T-helper 2 cell (primary cell): ENCODE results near the gene TAS1R1.
A peak's percentile ranks its signal among the peaks of the same experiment; 100 is the strongest.

Experiments
- DNase-seq, 5 experiments: peaks; one replicate each; pipeline versions ENCODE4 v3.0.0 to v3.0.0-alpha.2; 2012 to 2022

TAS1R1 gene

DNA sequence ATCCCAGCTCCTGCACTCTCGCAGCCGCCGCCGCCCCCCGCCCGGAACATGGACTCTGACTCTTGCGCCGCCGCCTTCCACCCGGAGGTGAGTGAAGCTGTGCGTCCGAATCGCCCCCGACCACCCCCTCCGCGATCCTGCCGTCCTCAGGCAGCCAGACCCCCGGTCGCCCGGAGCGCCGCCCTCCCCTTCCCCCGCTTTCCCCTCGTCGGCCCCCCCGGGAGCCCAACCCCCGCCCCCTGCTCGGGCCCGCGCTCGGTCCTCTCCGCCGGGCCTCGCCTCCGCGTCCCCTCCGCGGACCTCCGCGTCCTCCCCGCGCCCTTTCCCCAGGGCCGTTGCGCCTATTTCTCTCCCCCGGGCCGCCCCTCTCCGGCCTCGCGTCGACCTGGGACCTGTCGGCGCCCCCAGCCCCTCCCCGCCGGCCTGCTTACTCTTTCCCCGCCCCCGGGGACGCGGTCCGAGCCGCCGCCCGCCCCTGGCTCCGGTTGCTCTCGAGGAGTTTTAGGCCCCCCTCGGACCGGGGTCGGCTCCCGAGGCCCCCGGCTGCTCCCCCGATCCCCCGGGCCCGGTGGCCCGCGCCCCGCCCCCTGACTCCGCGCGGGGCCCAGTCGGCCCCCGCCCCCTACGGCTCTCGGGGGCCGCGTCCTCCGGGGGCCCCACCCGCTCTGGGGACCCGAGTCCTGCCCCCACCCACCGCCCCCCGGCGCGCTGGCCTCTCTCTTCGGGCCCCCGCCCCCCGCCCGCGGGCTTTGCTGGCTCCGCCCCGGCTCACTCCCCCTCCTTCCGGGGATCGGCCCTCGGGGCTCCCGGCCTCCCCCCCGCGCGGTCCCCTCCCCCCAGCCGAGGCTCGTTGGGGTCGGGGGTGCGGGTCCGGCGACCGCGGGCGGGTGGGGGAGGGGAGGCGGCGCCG, 59.2 kb downstream of the TAS1R1 start:
- DNase-seq = peak; percentile 27 to 54 (median 42)

DNA sequence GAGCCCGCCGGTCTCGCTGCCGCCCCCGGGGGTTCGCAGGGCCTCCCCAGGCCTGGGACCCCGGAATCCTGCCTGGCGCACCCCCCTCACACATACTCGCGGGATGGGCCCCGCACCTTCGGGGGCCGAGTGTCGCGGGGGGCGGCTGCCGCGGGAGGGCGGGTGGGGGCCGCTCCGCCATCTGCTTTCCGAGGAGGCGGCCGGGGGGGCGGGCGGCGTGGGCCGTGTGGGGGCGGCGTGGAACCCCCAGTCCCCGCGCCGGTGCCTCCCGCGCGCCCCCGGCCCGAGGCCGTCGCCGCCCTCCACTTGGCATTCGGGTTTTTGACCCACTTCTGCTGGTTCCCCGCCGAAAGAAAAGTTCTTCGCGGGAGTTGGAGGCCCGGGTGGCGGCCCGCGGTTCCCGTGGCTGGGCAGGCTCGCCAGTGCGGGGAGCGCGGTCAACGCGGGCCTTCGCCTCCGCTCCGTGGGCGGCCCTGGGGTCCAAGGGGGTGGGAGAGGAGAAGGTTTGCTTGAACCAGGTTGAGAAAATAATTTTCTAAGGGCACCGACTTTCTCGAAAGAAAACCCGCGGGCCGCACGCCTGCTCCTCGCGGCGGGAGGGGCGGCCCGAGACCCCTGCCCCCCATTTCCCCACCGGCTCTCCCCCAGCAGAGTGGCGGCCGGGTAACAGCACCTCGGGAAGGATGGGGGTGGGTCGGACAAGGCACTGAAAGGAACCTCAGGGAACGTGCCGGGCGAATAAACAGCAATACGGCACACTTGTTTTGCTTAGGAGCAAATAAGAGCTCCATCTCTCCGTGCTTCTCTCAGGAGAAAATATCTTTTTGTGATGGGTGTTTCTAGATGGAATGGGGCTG, 60.0 kb downstream of the TAS1R1 start:
- no peak for DNase-seq

- no peak for DNase-seq
These were observed 63.9 kb downstream of the TAS1R1 start for GRCh38 chr1:6619045-6619444.

- no peak for DNase-seq
These were observed 66.6 kb downstream of the TAS1R1 start for GRCh38 chr1:6621429-6622391.

DNA sequence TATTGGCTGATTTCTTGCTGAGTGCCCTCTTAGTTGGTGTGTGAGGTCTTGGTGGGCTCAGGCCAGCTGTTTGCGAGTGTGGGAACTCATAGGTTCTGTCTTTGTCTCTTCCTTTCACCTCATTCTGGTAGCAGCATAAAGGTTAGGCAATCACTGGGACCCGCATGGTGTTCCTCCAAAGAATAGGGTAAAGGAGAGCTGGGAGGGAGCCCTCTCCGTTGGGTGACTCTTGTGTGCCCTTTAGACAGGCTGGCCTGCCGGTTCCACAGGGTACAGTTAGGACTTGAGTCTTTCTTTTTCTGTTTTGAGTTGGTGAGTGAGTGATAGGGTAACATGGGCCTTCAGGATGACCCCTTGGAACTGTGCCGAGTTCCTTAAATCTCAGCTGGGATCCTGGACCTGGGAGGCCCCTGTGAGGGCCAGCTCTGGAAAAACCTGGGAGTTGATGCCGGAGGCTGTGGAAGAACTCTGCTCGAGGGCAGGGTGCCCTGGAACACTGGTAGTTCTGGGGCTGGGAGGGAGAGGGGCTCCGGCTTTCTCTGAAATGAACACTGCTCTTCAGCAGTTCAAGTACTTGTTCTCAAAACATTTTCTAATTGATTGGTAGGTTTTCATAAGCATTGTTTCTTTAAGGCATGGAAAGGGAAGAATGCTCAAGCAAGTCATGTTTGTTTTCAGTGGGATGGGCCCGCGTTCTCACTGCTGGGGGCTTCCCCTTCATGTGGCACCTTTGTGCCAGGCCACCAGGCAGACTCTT, 67.5 kb downstream of the TAS1R1 start:
- DNase-seq = no peak

GRCh38 chr1:6623269-6623965, 68.3 kb downstream of the TAS1R1 start:
- DNase-seq = no peak

DNA sequence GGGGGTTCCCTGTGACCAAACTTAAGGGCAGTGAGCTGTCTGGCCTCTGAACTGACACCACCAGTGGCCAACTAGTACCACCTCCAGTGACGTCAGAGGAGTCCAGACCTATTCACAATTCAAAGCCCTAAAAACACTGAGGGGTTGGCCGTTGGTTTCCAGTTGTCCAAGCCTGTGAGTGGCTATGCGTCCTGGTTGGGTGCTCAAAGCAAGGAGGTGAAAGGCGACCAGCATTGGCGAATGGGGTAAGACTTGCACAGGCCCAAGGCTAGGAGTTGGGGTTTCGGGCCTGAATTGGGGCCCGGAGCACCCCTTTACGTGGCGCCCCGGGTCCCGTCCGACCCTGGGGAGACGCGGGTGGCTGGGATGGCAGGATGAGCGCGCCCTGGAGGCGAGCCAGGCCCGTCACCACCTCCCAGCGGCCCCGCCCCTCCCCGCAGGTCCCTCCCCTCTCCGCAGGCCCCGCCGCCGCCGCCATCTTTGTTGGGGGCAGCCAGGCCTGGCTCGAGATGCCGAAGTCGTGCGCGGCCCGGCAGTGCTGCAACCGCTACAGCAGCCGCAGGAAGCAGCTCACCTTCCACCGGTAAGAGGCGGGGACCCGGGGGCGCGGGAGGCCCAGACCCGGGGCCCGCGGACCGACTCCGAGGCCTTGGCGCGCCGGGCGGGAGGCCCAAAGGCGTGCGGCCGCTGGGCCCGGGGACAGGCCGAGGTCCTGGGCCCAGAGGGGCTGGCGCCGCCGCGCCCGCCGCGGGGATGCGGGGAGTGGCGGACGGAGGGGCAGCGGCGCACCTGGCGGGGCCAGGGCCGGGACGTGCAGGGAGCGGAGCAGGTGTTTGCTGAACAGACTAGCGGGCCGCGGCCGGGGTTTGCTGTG, 69.8 kb downstream of the TAS1R1 start, which contains the start of gene THAP3:
THAP3 (plus strand) TSS at position 159 of the 874 bp plus-strand sequence; CDS start at position 510, 351 bp downstream.
- peak; percentile 75 to 90 (median 86) for DNase-seq

DNA sequence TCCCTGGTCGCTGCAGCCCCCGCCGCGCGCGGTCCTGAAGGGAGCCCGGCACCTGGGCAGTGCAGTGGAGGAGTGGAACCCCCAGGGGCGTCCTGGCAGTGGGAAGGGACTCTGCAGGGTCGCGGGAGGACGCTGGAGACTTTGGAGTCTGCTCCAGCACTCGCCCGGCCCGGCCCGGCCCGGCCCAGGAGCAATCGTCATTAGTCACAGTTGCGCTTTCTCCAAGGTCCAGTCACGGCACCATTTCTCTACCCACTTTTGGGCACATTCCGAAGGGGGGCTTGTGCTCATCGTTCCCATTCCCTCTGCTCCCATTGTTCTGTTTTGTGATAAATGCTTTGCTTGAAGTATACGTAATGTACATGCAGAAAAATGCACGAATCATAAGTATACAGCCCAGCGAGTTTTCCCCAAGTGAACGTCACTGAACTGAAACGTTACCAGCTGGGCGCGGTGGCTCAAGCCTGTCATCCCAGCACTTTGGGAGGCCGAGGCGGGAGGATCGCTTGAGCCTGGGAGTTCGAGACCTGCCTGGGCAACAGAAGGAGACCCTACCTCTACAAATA, 70.6 kb downstream of the TAS1R1 start:
- DNase-seq = peak in 1 of 5 experiments; percentile 43

DNA sequence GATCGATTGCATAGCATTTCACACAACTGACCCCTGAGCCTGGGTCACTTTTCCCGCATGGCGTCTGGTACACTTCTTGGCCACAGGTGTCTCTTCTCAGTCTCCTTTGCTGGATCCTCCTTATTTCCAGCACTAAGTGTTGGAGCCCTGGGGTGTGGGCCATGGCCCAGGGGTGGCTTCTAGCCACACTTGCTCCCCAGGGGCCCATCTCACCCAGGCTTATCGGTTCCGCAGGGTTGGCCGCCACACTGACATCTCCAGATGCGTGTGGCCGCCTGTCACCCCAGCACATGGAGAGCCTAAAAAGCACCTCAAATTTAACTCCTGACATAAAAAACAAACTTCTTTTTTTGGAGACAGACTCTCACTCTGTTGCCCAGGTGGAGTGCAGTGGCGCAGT, 71.9 kb downstream of the TAS1R1 start:
- no peak for DNase-seq

GRCh38 chr1:6627841-6628545, 72.9 kb downstream of the TAS1R1 start:
- DNase-seq = no peak

- no peak for DNase-seq
These were observed 73.9 kb downstream of the TAS1R1 start for GRCh38 chr1:6628971-6629479.
